Activated T-helper 2 cell treated with anti-CD3 and anti-CD28 coated beads, Interferon-gamma antibody, Interleukin-2, Interleukin-4, amounts not matched to agents 10 μg/mL and 5 μg/mL and 100 μg/mL, durations not matched to agents 14 hours and 24 hours and 36 hours (primary cell): ENCODE measurements around the gene DLX1. TPM values are rescaled to one million over a fixed set of nuclear protein-coding genes. Genes with fewer than 3 reads are reported as not detected.
"Not testable (repeated sequence)": the region's sequence is repeated elsewhere in the genome, so short reads cannot be mapped to it uniquely, and the experiment has no call there.

Experiments used
- DNase-seq: peaks from one replicate; pipeline ENCODE4 v3.0.0; 2021; ENCODE audit warnings: low spot score
- H3K27ac Mint-ChIP-seq: one replicate; pipeline ENCODE4 v1.8.0; 2021; ENCODE audit warnings: mixed read lengths
- H3K27me3 Mint-ChIP-seq: one replicate; pipeline ENCODE4 v1.8.0; 2021; ENCODE audit warnings: low read depth, mixed read lengths
- H3K36me3 Mint-ChIP-seq: one replicate; pipeline ENCODE4 v1.8.0; 2021; ENCODE audit warnings: low read depth, mixed read lengths
- H3K4me1 Mint-ChIP-seq: one replicate; pipeline ENCODE4 v1.8.0; 2021; ENCODE audit warnings: low read depth, mixed read lengths
- H3K4me3 Mint-ChIP-seq: one replicate; pipeline ENCODE4 v1.8.0; 2021; ENCODE audit warnings: low read depth, mild to moderate bottlenecking, moderate library complexity, mixed read lengths
- H3K9me3 Mint-ChIP-seq: one replicate; pipeline ENCODE4 v1.8.0; 2021; ENCODE audit warnings: mixed read lengths
- intact Hi-C: fragments of 100-400 bp; cut with micrococcal nuclease; formaldehyde crosslinking; loops from one replicate; pipeline ENCODE4 v1.15.1; 2023
- total RNA-seq: library from RNA; stranded (reverse); gene quantifications from 2 replicates; pipeline ENCODE4 v1.2.3, GENCODE V29; 2022

The DLX1 gene
- total RNA-seq, 1 donor from 2014 or later: 0.09 TPM

GRCh38 chr2:172052000-172052983 lies 33.0 kb upstream of the DLX1 start:
- Mint-ChIP-seq H3K27ac (no peak overlapping the region), H3K9me3 (no peaks in the 10 kb centered on the region), H3K36me3 (no peaks in the 10 kb centered on the region), H3K27me3 (peaks cover 5% of the 10 kb centered on the region), H3K4me1 (no peaks in the 10 kb centered on the region), H3K4me3 (no peak overlapping the region)
- intact Hi-C loops: no loop called here
- no peak for DNase-seq

DNA sequence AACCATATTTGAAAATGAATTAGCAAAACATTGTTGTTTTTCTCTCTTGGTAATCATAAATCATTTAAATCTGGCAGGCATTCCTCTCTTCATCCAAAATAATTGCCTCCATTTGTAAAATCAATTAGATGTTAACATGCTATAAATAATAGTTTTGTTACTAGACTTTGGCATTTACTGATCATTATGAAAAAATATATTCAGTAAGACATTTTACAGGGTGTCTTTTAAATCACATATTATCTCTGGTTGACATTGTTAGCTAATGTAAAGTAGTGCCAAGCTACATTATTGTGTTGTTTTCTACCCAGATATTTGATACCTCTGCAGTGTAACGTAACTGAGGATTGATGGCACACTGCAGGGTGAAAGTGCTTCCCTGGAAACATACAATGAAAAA lies 31.8 kb upstream of the DLX1 start:
- Mint-ChIP-seq H3K27ac (no peak overlapping the region), H3K9me3 (no peaks in the 10 kb centered on the region), H3K27me3 (peaks cover 5% of the 10 kb centered on the region), H3K4me3 (no peak overlapping the region), H3K4me1 (no peaks in the 10 kb centered on the region), H3K36me3 (no peaks in the 10 kb centered on the region)
- intact Hi-C loops: no loop called here
- no peak for DNase-seq

GRCh38 chr2:172056293-172056692 lies 29.0 kb upstream of the DLX1 start:
- H3K9me3 Mint-ChIP-seq: no peaks in the 10 kb centered on the region
- no peaks in the 10 kb centered on the region for H3K4me1 Mint-ChIP-seq
- H3K27me3 Mint-ChIP-seq: peaks cover 5% of the 10 kb centered on the region
- intact Hi-C loops: no loop called here
- no peak overlapping the region for H3K27ac Mint-ChIP-seq
- no peaks in the 10 kb centered on the region for H3K36me3 Mint-ChIP-seq
- no peak overlapping the region for H3K4me3 Mint-ChIP-seq
- no peak for DNase-seq

DNA sequence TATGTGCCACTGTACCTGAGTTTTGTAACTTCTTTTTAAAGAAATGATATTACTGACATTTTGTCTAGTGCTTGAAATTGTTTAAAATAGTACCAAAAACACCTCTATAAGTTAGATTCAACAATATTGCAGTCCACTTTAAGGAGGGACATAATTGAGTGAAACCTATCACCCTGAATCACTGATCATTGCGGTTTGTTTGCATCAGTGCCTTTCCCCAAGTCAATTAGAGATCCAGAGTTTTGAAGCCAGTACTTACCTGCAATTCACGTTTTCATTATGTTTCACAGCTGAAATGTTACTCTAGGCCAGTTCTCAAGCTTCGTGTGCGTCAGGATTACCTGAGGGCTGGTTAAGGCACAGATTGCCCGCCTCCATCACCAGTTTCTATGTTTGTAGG lies 26.6 kb upstream of the DLX1 start:
- DNase-seq: no peak
- intact Hi-C loops: no loop called here
- no peak overlapping the region for H3K27ac Mint-ChIP-seq
- peaks cover 5% of the 10 kb centered on the region for H3K27me3 Mint-ChIP-seq
- H3K4me3 Mint-ChIP-seq: no peak overlapping the region
- no peaks in the 10 kb centered on the region for H3K9me3 Mint-ChIP-seq
- H3K4me1 Mint-ChIP-seq: no peaks in the 10 kb centered on the region
- no peaks in the 10 kb centered on the region for H3K36me3 Mint-ChIP-seq

DNA sequence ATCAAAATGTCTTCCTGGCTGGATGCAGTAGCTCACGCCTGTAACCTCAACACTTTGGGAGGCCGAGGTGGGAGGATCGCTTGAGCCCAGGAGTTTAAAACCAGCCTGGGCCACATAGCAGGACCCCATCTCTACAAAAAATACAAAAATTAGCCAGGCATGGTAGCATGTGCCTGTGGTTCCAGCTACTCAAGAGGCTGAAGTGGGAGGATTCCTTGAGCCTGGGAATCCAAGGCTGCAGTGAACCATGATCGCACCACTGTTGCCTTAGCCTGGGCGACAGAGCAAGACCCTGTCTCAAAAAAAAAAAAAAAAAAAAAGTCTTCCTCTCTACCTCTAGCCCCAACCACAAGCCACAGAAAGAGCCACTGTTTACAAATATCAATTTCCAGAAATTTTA lies 25.2 kb upstream of the DLX1 start:
- H3K4me3 Mint-ChIP-seq, H3K9me3 Mint-ChIP-seq, H3K27me3 Mint-ChIP-seq, H3K4me1 Mint-ChIP-seq, H3K27ac Mint-ChIP-seq, intact Hi-C loops, DNase-seq, H3K36me3 Mint-ChIP-seq: not testable (repeated sequence)

GRCh38 chr2:172062402-172063004 lies 22.8 kb upstream of the DLX1 start:
- H3K4me1 Mint-ChIP-seq: peaks cover 2% of the 10 kb centered on the region
- no peak overlapping the region for H3K27ac Mint-ChIP-seq
- no peaks in the 10 kb centered on the region for H3K36me3 Mint-ChIP-seq
- no peak for DNase-seq
- no peak overlapping the region for H3K4me3 Mint-ChIP-seq
- no peaks in the 10 kb centered on the region for H3K9me3 Mint-ChIP-seq
- intact Hi-C loops: no loop called here
- no peaks in the 10 kb centered on the region for H3K27me3 Mint-ChIP-seq

GRCh38 chr2:172063446-172063845 lies 21.9 kb upstream of the DLX1 start:
- H3K4me1 Mint-ChIP-seq: peaks cover 2% of the 10 kb centered on the region
- H3K27me3 Mint-ChIP-seq: no peaks in the 10 kb centered on the region
- H3K36me3 Mint-ChIP-seq: no peaks in the 10 kb centered on the region
- no peaks in the 10 kb centered on the region for H3K9me3 Mint-ChIP-seq
- no peak overlapping the region for H3K27ac Mint-ChIP-seq
- H3K4me3 Mint-ChIP-seq: no peak overlapping the region
- DNase-seq: no peak
- intact Hi-C loops: no loop called here

- intact Hi-C loops: no loop called here
- Mint-ChIP-seq H3K36me3 (no peaks in the 10 kb centered on the region), H3K27ac (no peak overlapping the region), H3K9me3 (no peaks in the 10 kb centered on the region), H3K27me3 (peaks cover 5% of the 10 kb centered on the region), H3K4me1 (peaks cover 2% of the 10 kb centered on the region), H3K4me3 (no peak overlapping the region)
- no peak for DNase-seq
These were observed 20.2 kb upstream of the DLX1 start for GRCh38 chr2:172065111-172065510.

GRCh38 chr2:172066394-172066886 lies 18.9 kb upstream of the DLX1 start:
- Mint-ChIP-seq H3K4me1 (peaks cover 2% of the 10 kb centered on the region), H3K36me3 (no peaks in the 10 kb centered on the region), H3K27me3 (peaks cover 11% of the 10 kb centered on the region), H3K4me3 (no peak overlapping the region), H3K27ac (no peak overlapping the region), H3K9me3 (no peaks in the 10 kb centered on the region)
- DNase-seq: no peak
- intact Hi-C loops: no loop called here

GRCh38 chr2:172067905-172068304 lies 17.4 kb upstream of the DLX1 start:
- H3K36me3 Mint-ChIP-seq, DNase-seq, H3K4me3 Mint-ChIP-seq, H3K4me1 Mint-ChIP-seq, H3K27ac Mint-ChIP-seq, intact Hi-C loops, H3K9me3 Mint-ChIP-seq: not testable (repeated sequence)
- H3K27me3 Mint-ChIP-seq: peaks cover 19% of the 10 kb centered on the region

- intact Hi-C loops: no loop called here
- peaks cover 35% of the 10 kb centered on the region for H3K27me3 Mint-ChIP-seq
- peaks cover 2% of the 10 kb centered on the region for H3K4me1 Mint-ChIP-seq
- H3K36me3 Mint-ChIP-seq: no peaks in the 10 kb centered on the region
- H3K4me3 Mint-ChIP-seq: no peak overlapping the region
- H3K9me3 Mint-ChIP-seq: no peaks in the 10 kb centered on the region
- no peak overlapping the region for H3K27ac Mint-ChIP-seq
- no peak for DNase-seq
These were observed 14.4 kb upstream of the DLX1 start for GRCh38 chr2:172070936-172071335.

DNA sequence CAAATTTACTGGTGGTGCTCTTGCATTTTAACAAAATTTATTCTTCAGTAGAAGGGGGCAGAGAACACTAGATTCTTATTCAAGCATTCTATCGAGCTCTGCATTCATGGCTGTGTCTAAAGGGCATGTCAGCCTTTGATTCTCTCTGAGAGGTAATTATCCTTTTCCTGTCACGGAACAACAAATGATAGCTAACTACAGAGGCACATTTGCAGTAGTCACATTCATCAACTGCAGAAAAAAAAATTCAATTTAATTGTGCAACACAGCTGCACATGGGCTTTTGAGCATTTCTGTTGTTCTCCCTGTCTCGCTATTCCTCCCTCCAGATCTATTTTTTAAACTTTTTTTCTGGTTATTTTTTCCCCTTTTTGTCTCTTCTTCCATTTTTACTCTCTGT lies 13.0 kb upstream of the DLX1 start:
- H3K9me3 Mint-ChIP-seq: no peaks in the 10 kb centered on the region
- no peak for DNase-seq
- H3K4me1 Mint-ChIP-seq: no peaks in the 10 kb centered on the region
- H3K27me3 Mint-ChIP-seq: peaks cover 43% of the 10 kb centered on the region
- H3K4me3 Mint-ChIP-seq: no peak overlapping the region
- H3K27ac Mint-ChIP-seq: no peak overlapping the region
- H3K36me3 Mint-ChIP-seq: no peaks in the 10 kb centered on the region
- intact Hi-C loops: no loop called here

- Mint-ChIP-seq H3K4me1 (no peaks in the 10 kb centered on the region), H3K36me3 (no peaks in the 10 kb centered on the region), H3K27ac (no peak overlapping the region), H3K27me3 (peaks cover 45% of the 10 kb centered on the region), H3K9me3 (no peaks in the 10 kb centered on the region), H3K4me3 (no peak overlapping the region)
- no peak for DNase-seq
- intact Hi-C loops: no loop called here
These were observed 12.6 kb upstream of the DLX1 start for GRCh38 chr2:172072706-172073105.
